Spinal cord (tissue), 10 donors: ENCODE measurements around the gene RAPGEF5. TPM values are rescaled to one million over a fixed set of nuclear protein-coding genes. Genes with fewer than 3 reads are reported as not detected.

Experiments
- DNase-seq, 6 donors: peaks; one replicate each; pipeline versions ENCODE4 v3.0.0 to v3.0.0-alpha.2; 2013 to 2015; ENCODE audit warnings: low spot score in 6 of 6, low read depth in 4 of 6
- H3K27ac ChIP-seq: one replicate; pipeline ENCODE4 v1.5.1; 2013; ENCODE audit warnings: low read depth, low read length, control low read depth
- H3K27me3 ChIP-seq: one replicate; pipeline ENCODE4 v1.6.1; 2013; ENCODE audit warnings: low read length; ENCODE audit not compliant: control insufficient read depth, insufficient read depth
- H3K36me3 ChIP-seq: one replicate; pipeline ENCODE4 v1.6.1; 2013; ENCODE audit warnings: low read length; ENCODE audit not compliant: control insufficient read depth, insufficient read depth
- H3K4me1 ChIP-seq: one replicate; pipeline ENCODE4 v1.6.1; 2013; ENCODE audit warnings: low read length; ENCODE audit not compliant: control insufficient read depth, insufficient read depth
- H3K4me3 ChIP-seq: one replicate; pipeline ENCODE4 v1.5.1; 2013; ENCODE audit warnings: low read depth, low read length, control low read depth
- H3K9me3 ChIP-seq: one replicate; pipeline ENCODE4 v1.6.1; 2013; ENCODE audit warnings: low read length; ENCODE audit not compliant: control insufficient read depth, insufficient read depth
- WGBS: methylation state at CpG from one replicate; pipeline ENCODE4 v1.1.5; 2013; ENCODE audit warnings: missing lambda C conversion rate; ENCODE audit not compliant: insufficient coverage; 5-methylcytosine and 5-hydroxymethylcytosine counted together
- polyA plus RNA-seq, 2 donors: library from polyadenylated mRNA; unstranded; fragments of 120-200 nt; gene quantifications; one replicate each; pipeline ENCODE4 v1.2.1, GENCODE V29; 2013; ENCODE audit not compliant: insufficient read length in 2 of 2
- total RNA-seq, 2 donors: library from RNA; depleted of rRNA in 1 of 2; stranded (reverse); fragments of 120-200 nt in 1 of 2; fragments of >200 nt in 1 of 2; gene quantifications; one replicate each; pipeline versions ENCODE4 v1.2.3 to v1.2.4, GENCODE V29; 2013 to 2014
- donor health status: healthy.

Gene RAPGEF5
- total and polyA plus RNA-seq, 4 donors, result 19.5 to 121 (median 48.8) TPM

GRCh38 chr7:22240904-22241571 lies 115.9 kb downstream of the RAPGEF5 start:
- DNase-seq, result no peak
- no peaks in the 10 kb centered on the region for H3K36me3 ChIP-seq
- H3K4me3 ChIP-seq, result no peak overlapping the region
- no peaks in the 10 kb centered on the region for H3K27me3 ChIP-seq
- H3K27ac ChIP-seq, result no peak overlapping the region
- no peaks in the 10 kb centered on the region for H3K4me1 ChIP-seq
- no peaks in the 10 kb centered on the region for H3K9me3 ChIP-seq

- Histone ChIP-seq H3K4me1 (no peaks in the 10 kb centered on the region), H3K9me3 (no peaks in the 10 kb centered on the region), H3K27ac (no peak overlapping the region), H3K27me3 (no peaks in the 10 kb centered on the region), H3K4me3 (no peak overlapping the region), H3K36me3 (no peaks in the 10 kb centered on the region)
- 100% methylated on average over 1 of the region's 3 CpGs for WGBS
- no peak for DNase-seq
These were observed 118.3 kb downstream of the RAPGEF5 start for GRCh38 chr7:22238354-22239311.

- Histone ChIP-seq H3K9me3 (no peaks in the 10 kb centered on the region), H3K4me1 (no peaks in the 10 kb centered on the region), H3K27ac (no peak overlapping the region), H3K36me3 (no peaks in the 10 kb centered on the region), H3K4me3 (no peak overlapping the region), H3K27me3 (no peaks in the 10 kb centered on the region)
- no CpG with 5 or more reads among the region's 2 CpGs for WGBS
- DNase-seq, result no peak
These were observed 121.8 kb downstream of the RAPGEF5 start for GRCh38 chr7:22235134-22235533.

GRCh38 chr7:22234227-22234626 lies 122.7 kb downstream of the RAPGEF5 start:
- Histone ChIP-seq H3K4me3 (no peak overlapping the region), H3K9me3 (no peaks in the 10 kb centered on the region), H3K27me3 (no peaks in the 10 kb centered on the region), H3K27ac (no peak overlapping the region), H3K4me1 (no peaks in the 10 kb centered on the region), H3K36me3 (no peaks in the 10 kb centered on the region)
- no CpG with 5 or more reads among the region's 3 CpGs for WGBS
- DNase-seq, result peak in 1 of 6 donors; percentile 60

DNA sequence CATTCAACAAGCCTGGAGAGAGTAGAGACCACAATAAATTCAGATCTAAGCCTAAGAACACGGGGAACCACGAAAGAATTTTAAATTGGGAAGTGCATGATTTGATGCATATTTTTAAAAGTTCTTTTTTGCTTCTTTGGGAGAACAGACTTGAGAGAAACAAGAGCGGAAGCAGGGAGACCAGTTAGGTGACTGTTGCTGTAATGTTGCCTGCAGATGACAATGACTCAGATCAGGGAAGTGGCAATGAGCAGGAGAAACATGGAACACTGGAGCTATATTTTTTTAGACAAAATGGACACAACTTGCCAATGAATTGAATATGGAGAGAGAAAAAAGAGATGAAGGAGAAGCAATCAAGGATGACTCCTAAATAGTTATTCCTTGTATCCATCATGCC lies 125.1 kb downstream of the RAPGEF5 start:
- no peaks in the 10 kb centered on the region for H3K4me1 ChIP-seq
- DNase-seq, result no peak
- WGBS, result 94% methylated on average over 3 of the region's 3 CpGs
- no peaks in the 10 kb centered on the region for H3K9me3 ChIP-seq
- no peak overlapping the region for H3K4me3 ChIP-seq
- no peak overlapping the region for H3K27ac ChIP-seq
- no peaks in the 10 kb centered on the region for H3K27me3 ChIP-seq
- no peaks in the 10 kb centered on the region for H3K36me3 ChIP-seq

DNA sequence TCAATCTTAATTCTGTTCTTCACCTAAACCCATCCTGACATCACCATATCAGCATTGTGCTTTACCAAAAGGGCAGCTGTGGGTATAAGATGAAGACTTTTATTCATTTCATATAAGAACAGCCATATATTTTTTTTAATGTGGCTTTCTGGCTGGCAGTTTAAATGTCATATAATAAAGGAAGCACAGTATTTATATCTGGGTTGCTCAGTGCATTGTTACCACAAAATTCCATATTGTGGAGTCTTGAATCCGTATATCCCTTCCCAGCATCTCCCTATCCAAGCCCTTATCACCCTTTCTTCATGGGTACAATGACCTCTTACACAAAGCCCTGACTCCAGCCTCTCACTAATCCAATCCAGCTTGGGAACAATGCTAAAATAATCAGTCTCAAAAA lies 125.8 kb downstream of the RAPGEF5 start:
- Histone ChIP-seq H3K27me3 (no peaks in the 10 kb centered on the region), H3K4me1 (no peaks in the 10 kb centered on the region), H3K36me3 (no peaks in the 10 kb centered on the region), H3K9me3 (no peaks in the 10 kb centered on the region), H3K4me3 (no peak overlapping the region), H3K27ac (no peak overlapping the region)
- no peak for DNase-seq
- 69% methylated on average over 1 of the region's 1 CpG for WGBS

DNA sequence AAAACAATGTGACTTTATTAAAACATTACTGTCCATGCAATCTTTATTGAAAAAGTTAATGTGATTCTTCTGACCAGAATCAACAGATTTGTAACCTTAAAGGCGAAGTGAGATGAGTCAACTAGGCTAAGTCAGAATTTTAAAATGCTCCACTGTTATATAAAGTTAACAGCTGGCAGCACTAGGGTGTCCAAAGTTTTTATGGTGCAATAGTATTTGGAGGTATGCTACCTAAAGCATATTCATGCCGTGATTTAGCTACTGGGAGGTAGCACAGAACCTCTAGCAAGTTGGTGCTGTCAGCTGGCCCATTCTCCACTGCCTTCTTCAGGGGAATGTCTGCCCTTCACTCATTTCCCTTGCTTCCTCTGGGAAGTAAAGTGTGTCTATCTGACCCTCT lies 126.7 kb downstream of the RAPGEF5 start:
- no CpG with 5 or more reads among the region's 2 CpGs for WGBS
- H3K27ac ChIP-seq, result no peak overlapping the region

GRCh38 chr7:22229148-22229547 lies 127.8 kb downstream of the RAPGEF5 start:
- H3K27ac ChIP-seq, result no peak overlapping the region
- no peak for DNase-seq

More for the DNA sequence above, 126.7 kb downstream of the RAPGEF5 start:
- Histone ChIP-seq H3K36me3 (no peaks in the 10 kb centered on the region), H3K4me3 (no peak overlapping the region), H3K9me3 (no peaks in the 10 kb centered on the region), H3K27me3 (no peaks in the 10 kb centered on the region), H3K4me1 (no peaks in the 10 kb centered on the region)
- DNase-seq, result no peak

GRCh38 chr7:22223807-22224206 lies 133.1 kb downstream of the RAPGEF5 start:
- WGBS, result no CpG with 5 or more reads among the region's 1 CpG
- Histone ChIP-seq H3K27me3 (no peaks in the 10 kb centered on the region), H3K4me3 (no peak overlapping the region), H3K27ac (no peak overlapping the region), H3K4me1 (no peaks in the 10 kb centered on the region), H3K9me3 (no peaks in the 10 kb centered on the region), H3K36me3 (no peaks in the 10 kb centered on the region)
- DNase-seq, result no peak

More at GRCh38 chr7:22229148-22229547, 127.8 kb downstream of the RAPGEF5 start:
- no peaks in the 10 kb centered on the region for H3K4me1 ChIP-seq
- H3K4me3 ChIP-seq, result no peak overlapping the region
- no peaks in the 10 kb centered on the region for H3K27me3 ChIP-seq
- no CpG with 5 or more reads among the region's 2 CpGs for WGBS
- no peaks in the 10 kb centered on the region for H3K9me3 ChIP-seq
- H3K36me3 ChIP-seq, result no peaks in the 10 kb centered on the region
